Stimulated activated naive CD8-positive, alpha-beta T cell treated with anti-CD3 and anti-CD28 coated beads, Interleukin-15, Interleukin-2, amounts not matched to agents 100 U/mL and 50 U/mL, for 24 hours (primary cell): ENCODE results near the gene FIP1L1.
"Not testable (repeated sequence)": the region's sequence is repeated elsewhere in the genome, so short reads cannot be mapped to it uniquely, and the experiment has no call there.

ENCODE experiments used
- ATAC-seq: fragments of 150-1000 bp; cut with Tn5 transposase; one replicate; pipeline ENCODE4 v1.10.0; 2021
- DNase-seq: peaks from one replicate; pipeline ENCODE4 v3.0.0; 2021

Gene FIP1L1

DNA sequence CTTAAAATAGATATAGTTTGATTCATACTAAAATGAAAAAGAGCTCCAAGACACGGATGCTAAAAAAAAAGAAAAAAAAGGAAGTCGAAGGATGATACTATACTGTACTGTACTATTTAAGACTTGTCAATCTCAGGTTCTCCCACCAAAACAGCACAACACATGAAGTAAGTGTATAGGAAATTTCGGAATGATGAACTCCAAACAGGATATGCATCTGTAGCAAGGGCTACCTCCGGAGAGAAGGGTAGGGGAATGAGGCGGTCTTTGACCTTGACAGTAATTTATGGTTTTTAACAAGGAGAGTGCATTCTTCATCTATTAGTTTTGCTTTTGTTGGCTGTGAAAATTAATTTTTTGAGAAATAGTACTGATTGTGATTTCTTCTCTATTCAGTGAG, 541 bp upstream of the FIP1L1 start:
- DNase-seq (no peak), ATAC-seq (no peak)

DNA sequence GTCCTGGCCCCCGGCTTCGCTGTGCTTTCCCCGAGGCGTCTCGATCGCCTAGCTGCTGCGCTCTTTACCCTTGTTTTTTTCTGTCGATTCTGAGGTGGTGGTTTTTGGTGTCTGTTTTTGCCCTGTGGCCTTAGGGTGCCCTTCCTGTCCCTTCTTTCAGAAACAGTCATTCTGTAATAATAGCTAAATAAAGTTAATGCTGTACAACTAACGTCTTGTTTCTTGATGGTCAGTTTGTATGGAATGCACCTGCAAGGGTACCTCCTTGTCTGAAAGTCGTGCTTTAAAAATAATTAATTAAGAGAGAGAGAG, 686 bp downstream of the FIP1L1 start:
- no peak for ATAC-seq

DNA sequence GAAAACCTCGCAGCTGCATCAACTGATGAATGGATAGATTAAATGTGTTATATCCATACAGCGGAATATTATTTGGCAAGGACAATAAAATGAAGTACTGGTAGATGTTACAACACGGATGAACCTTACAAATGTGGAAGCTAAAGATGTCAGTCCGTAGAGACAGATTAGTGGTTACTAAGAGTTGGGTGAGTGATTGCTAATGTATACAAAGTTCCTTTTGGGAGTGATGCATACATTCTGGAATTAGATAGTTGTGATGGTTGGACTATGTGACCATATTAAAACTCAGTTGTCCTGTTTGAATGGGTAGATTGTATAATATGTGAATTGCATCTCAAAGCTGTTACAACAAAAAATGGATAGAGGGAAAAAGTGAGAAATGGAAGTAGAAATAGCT, 2.8 kb downstream of the FIP1L1 start:
- DNase-seq (no peak), ATAC-seq (no peak)

More for the DNA sequence above, 686 bp downstream of the FIP1L1 start:
- DNase-seq = no peak

GRCh38 chr4:53409479-53409878, 32.0 kb downstream of the FIP1L1 start:
- ATAC-seq, DNase-seq: not testable (repeated sequence)

DNA sequence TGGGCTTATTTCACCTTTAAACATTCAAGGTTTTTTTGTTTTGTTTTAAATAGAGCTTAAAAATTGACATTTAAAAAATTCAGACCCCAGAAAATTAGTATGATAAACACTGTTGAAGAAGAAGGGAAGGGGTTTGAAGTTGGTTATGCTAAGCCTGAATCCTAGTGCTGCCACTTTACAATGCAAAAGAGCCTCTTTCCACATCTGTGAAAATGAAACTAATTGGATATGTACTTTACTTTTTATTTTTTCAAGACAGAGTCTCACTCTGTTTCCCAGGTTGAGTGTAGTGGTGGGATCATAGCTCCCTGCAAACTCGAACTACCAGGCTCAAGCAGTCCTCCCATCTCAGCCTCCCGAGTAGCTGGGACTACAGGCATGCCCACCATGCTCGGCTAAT, 41.8 kb downstream of the FIP1L1 start:
- no peak for ATAC-seq
- DNase-seq = no peak

DNA sequence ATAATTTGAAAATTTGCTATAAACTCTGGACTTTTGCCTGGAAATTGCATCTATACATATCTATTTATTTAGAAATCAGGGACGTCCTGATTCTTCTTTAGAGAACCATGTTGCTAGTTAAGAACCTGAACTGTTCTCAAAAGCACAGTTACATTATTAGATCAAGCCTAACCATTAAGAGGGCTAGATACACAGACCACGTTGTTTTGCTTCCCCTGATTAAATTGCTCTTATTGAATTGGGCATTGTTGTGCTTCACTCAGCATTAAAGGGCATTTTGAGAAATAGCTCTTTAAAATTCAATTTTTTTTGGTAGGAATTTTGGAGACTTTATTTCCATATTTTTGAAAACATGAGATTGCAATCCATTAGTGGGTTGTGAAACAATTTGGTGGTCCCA, 44.4 kb downstream of the FIP1L1 start:
- ATAC-seq = no peak
- no peak for DNase-seq

DNA sequence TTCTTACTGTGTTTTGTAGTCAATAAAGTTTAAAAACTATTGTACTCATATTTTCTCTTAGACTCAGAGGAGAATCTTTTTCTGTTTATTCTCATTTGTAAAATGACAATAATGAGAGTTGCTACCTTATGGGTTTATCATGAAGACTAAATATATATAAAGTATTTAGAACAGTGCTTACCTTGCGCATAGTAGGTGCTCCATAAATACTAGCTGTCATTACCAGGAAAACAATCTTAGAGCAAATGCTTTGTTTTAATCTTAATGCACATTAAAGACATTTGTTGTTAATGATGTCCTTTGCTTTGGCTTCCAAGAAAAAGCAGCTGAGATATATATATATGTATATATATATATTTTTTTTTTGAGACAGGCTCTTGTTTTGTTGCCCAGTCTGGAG, 44.9 kb downstream of the FIP1L1 start:
- no peak for ATAC-seq
- DNase-seq = no peak

- ATAC-seq = no peak
- DNase-seq = no peak
Observed at GRCh38 chr4:53424280-53424679, 46.8 kb downstream of the FIP1L1 start.

DNA sequence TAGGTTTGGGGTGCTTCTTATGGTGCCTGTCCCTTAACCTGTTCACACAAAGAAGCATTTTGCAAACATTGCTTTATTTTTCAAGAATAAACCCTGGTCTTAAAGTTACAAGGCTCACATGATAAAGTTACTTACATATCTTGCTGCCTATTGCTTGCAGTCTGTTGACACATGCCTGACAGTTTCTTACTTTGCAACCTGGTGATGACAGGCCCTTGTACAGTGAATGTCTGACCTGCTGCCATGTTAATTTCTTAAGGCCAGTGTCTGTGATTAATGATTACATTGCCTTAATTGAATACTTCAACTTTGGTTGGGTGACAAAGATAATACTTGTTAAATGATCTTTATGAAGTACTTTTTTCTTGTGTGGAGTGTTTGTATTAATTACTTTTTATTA, 49.9 kb downstream of the FIP1L1 start:
- DNase-seq = no peak
- ATAC-seq = no peak

- ATAC-seq = peak; percentile 76
- no peak for DNase-seq
Observed at GRCh38 chr4:53431052-53431451, 53.6 kb downstream of the FIP1L1 start.

DNA sequence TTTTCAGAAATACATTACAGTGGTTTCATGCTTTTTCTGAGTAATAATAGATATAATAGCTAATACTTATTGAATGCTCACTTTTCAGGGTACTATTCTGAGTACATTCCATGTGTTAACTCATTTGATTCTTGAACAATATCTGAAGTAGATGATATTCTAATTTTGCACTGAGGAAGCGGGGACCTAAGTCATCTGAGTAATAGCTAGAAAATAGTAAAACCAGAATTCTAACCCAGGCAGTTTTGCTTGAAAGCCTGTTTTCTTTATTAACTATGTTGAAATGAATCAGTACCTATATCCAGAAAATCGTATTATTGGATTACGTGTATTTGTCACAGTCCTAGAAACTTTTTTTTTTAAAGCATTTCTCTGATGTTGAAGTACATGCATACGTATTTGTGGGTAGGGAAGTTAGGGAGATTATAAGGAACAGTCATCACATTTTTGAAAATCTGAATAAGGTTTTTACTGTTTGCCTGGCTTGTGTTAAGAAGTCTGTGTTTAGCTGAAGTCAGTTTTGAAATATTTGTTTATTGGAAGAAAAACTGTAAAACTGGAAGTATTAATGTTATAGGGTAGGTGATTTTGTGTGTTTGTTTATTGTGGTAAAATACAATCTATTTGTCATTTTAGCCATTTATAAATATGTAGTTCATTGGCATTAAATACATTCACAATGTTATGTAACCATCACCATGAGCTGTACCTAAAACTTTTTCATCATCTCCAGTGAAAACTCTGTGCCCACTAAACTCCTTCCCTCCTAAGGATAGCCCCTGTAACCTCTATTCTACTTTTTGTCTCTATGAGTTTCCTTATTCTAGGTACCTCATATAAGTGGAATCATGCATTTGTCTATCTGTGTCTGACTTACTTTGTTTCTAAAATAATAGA, 55.3 kb downstream of the FIP1L1 start:
- DNase-seq = no peak
- peak; percentile 40 for ATAC-seq

- no peak for ATAC-seq
- DNase-seq = no peak
Observed at GRCh38 chr4:53436251-53436650, 58.8 kb downstream of the FIP1L1 start.

DNA sequence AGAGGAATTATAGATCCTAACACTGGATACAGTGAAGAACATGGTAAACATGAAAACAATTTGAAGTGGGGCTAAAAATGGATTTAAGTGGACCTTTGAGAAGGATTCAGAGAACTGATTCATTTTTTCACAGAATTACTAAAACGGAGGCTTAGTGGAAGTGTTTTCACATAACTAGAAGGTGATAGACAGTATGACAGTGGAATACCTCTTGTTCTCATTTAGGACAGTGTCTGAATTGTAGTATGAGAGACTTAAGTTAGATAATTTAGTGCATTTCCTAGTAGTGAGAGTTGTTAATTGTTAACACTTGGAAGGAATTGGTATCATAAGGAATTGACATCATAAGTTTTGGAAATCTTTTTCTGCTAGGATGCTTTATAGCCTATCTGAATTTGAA, 64.1 kb downstream of the FIP1L1 start:
- ATAC-seq (no peak), DNase-seq (no peak)

DNA sequence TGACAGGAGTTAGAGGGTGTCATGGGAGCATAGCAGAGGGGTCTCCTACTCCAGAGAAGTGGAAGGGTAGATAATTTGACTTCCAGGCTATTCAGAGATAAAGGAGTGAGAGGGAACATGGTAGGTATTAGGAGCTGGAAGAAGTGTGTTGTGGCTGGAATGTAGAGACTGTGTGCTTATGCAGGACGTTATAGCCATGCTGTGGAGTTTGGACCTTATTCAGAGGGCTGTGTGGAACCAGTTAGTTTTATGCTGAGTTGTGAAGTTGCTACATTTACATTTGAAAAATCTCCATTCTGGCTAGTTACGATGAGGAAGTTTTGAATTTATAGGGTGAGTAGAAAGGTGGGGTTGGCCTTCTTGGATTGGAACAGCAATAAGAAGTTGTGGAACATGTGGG, 67.5 kb downstream of the FIP1L1 start:
- ATAC-seq (no peak), DNase-seq (no peak)

- DNase-seq (no peak), ATAC-seq (no peak)
Observed at GRCh38 chr4:53450773-53451172, 73.3 kb downstream of the FIP1L1 start.

DNA sequence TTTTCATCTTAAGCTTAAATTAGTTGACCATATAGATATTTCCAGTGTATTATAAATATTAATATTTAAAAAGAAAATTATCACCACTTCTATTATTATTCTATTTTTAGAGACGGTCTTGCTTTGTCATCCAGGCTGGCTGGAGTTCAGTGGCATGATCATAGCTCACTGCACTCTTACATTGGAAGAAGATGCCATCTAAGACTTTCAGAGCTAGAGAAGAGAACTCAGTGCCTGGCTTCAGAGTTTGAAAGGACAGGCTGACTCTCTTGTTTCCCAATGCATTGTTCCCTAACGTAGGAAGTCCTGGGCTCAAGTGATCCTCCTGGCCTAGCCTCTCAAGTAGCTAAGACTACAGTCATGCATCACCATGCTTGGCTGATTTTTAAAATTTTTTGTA, 75.9 kb downstream of the FIP1L1 start:
- ATAC-seq = no peak
- DNase-seq = no peak

GRCh38 chr4:53455766-53456165, 78.3 kb downstream of the FIP1L1 start:
- DNase-seq (no peak), ATAC-seq (no peak)

DNA sequence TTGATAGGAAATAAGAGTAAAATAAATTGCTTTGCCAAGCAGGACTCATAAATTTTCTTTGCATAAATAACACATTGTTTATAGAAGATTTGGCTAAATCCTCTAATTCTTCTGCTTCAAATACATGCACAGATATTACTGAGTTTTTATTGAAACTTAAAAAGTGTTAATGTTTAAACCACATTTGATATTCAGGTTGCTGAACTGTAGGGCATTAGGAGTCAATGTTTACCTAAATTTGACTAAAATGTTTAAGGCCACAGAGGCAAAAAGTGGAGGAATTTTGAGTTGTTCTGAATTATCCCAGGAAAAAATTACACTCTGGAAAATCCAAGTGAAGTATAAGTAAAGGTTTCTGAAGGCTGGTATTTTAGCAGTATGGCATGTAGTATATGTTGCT, 78.7 kb downstream of the FIP1L1 start:
- ATAC-seq (no peak), DNase-seq (no peak)

DNA sequence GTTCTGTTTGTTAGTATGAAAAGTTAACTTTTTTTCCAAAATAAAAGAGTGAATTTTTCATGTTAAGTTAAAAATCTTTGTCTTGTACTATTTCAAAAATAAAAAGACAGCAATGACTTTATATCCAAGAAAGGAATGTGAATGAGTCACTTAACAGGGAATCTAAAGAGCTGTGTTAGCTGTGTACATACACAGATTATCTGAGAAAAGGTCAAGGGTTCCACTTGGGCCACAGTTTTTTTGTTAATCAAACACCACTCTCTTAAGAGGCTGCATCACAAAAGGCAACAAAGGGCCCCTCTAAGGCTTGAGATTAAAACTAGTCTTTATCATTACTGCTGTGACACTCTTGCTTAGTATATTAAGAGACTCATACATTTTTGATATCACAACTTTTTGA, 82.1 kb downstream of the FIP1L1 start:
- ATAC-seq (no peak), DNase-seq (no peak)

DNA sequence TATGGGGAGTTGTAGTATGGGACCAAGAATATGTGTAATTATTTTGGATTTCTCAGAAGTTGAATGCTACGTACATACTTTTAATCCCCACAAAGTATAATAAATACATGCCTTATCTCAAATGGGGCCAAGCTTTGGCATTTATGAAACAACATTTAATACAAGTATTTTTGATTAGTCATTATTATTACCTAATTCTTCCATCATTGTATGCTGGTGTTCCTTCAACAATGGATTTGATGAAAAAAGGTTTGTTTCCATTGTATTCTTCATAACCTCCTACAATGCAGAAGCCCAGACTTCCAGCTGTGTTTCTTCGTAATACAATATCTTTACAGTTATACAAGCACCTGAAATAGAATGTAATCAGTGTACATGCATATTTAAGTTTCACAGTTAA, 83.8 kb downstream of the FIP1L1 start:
- DNase-seq (no peak), ATAC-seq (no peak)

DNA sequence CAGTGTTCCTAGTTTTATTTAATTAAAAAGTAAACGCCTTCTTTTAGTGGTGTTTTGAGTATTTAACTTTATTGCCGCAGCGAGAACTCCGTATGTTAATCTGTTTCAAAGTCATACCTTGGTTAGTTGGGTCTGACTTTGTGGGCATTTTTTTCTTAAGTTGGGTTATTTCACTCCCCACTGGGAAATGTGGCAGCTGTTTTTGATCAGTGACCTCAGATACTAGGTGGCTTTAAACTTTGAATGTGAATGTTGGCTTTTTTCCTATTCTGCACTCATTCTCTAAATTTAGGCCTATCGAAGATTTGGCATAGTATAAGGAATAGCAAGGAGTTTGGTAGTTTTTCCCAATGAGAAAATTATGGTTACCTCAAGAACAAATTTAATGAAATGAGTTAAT, 85.9 kb downstream of the FIP1L1 start:
- ATAC-seq = no peak
- DNase-seq = no peak

DNA sequence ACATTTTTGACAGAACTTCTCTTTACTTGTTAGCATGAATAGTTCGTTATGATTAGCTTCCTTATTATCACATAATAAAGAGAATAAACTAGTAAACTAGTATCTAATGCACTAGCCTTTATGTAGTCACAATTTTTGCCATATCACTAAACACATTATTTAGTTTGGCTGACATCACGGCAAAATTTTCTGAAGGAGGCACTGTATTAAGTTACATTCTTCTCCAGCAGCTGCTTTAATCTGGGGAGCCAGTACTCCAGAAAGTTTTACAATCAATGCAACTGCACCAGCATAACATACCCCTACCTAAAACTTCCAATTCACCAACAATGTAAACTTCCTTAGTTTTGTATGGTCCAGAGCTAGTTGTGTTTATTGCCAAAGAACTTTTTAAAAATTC, 87.8 kb downstream of the FIP1L1 start:
- no peak for DNase-seq
- ATAC-seq = no peak

- no peak for ATAC-seq
Observed at GRCh38 chr4:53465891-53466290, 88.5 kb downstream of the FIP1L1 start.

GRCh38 chr4:53466576-53466975, 89.1 kb downstream of the FIP1L1 start:
- not testable (repeated sequence) for ATAC-seq, DNase-seq

More at GRCh38 chr4:53465891-53466290, 88.5 kb downstream of the FIP1L1 start:
- no peak for DNase-seq
